Panc1 (cell line): ENCODE data around the gene KCNAB1.

Experiments used
- POLR2AphosphoS5 ChIP-seq: IDR thresholded peaks from 2 replicates; pipeline ENCODE4 v1.6.1; 2012; ENCODE audit warnings: mild to moderate bottlenecking, low read depth, low read length, moderate library complexity
- SIN3A ChIP-seq: IDR thresholded peaks from 2 replicates; pipeline ENCODE4 v1.6.1; 2012; ENCODE audit warnings: low read depth, mild to moderate bottlenecking, low read length, moderate library complexity, borderline replicate concordance; ENCODE audit not compliant: insufficient read depth
- TF ChIP-seq, protein P1 (sequence below): fragments of 450-650 bp; IDR thresholded peaks from 2 replicates; pipeline ENCODE4 v1.5.1; 2017; ENCODE audit warnings: mild to moderate bottlenecking
- TF ChIP-seq, protein P2 (sequence below), 2 experiments: IDR thresholded peaks; 2 replicates each; pipeline ENCODE4 v1.6.1; 2011 to 2012; ENCODE audit warnings: low read depth in 2 of 2, control low read depth in 1 of 2, low read length in 1 of 2, mild to moderate bottlenecking in 1 of 2, moderate library complexity in 1 of 2; ENCODE audit not compliant: insufficient read depth in 1 of 2

DNA sequence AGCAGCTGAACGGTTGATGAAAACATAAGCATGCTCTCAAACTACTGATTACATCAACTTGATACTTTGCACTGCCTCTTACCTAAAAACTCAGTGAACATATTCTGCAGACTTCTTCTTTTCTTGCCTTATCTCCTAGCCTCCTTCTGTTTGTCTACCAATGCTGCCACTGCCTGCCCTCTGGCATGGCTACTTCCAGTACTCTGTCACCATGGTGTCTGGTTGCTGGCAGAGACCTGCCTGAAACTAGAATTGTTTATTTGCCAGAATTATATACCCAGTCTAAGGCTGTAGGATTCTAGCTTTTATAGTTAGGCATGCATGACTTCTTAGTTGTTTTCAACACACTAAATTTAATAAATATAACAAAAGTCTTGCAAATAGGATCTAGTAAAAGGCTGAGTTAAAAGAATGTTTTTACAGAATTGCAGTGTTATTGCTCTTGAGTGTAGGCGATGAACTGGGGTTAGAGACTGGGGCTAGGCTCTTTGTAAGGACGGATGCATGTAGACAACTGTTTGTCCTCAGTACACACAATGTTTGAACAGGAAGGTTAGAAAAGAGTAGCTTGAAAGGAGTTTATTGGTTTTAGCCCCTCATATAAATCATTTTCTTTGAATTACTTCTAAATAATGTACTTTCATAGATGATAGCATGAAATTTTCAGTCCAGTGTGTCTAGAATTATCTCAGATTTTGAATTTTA is 116.3 kb downstream of the KCNAB1 start:
- no peak for TF ChIP-seq POLR2AphosphoS5
- TF ChIP-seq, protein P1, sequence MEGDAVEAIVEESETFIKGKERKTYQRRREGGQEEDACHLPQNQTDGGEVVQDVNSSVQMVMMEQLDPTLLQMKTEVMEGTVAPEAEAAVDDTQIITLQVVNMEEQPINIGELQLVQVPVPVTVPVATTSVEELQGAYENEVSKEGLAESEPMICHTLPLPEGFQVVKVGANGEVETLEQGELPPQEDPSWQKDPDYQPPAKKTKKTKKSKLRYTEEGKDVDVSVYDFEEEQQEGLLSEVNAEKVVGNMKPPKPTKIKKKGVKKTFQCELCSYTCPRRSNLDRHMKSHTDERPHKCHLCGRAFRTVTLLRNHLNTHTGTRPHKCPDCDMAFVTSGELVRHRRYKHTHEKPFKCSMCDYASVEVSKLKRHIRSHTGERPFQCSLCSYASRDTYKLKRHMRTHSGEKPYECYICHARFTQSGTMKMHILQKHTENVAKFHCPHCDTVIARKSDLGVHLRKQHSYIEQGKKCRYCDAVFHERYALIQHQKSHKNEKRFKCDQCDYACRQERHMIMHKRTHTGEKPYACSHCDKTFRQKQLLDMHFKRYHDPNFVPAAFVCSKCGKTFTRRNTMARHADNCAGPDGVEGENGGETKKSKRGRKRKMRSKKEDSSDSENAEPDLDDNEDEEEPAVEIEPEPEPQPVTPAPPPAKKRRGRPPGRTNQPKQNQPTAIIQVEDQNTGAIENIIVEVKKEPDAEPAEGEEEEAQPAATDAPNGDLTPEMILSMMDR: no peak
- TF ChIP-seq, protein P2, sequence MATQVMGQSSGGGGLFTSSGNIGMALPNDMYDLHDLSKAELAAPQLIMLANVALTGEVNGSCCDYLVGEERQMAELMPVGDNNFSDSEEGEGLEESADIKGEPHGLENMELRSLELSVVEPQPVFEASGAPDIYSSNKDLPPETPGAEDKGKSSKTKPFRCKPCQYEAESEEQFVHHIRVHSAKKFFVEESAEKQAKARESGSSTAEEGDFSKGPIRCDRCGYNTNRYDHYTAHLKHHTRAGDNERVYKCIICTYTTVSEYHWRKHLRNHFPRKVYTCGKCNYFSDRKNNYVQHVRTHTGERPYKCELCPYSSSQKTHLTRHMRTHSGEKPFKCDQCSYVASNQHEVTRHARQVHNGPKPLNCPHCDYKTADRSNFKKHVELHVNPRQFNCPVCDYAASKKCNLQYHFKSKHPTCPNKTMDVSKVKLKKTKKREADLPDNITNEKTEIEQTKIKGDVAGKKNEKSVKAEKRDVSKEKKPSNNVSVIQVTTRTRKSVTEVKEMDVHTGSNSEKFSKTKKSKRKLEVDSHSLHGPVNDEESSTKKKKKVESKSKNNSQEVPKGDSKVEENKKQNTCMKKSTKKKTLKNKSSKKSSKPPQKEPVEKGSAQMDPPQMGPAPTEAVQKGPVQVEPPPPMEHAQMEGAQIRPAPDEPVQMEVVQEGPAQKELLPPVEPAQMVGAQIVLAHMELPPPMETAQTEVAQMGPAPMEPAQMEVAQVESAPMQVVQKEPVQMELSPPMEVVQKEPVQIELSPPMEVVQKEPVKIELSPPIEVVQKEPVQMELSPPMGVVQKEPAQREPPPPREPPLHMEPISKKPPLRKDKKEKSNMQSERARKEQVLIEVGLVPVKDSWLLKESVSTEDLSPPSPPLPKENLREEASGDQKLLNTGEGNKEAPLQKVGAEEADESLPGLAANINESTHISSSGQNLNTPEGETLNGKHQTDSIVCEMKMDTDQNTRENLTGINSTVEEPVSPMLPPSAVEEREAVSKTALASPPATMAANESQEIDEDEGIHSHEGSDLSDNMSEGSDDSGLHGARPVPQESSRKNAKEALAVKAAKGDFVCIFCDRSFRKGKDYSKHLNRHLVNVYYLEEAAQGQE (IDR thresholded peaks at IDR 0.05; ENCODE audit: insufficient read depth in 1 of 2, low read depth in 2 of 2, low read length in 1 of 2): no peak
- no peak for TF ChIP-seq SIN3A
